Fibroblast of mammary gland (primary cell): Measurements from ENCODE around the gene STXBP6.
"Not testable (repeated sequence)": the region's sequence is repeated elsewhere in the genome, so short reads cannot be mapped to it uniquely, and the experiment has no call there.

ENCODE experiments used
- DNase-seq: peaks from one replicate; pipeline ENCODE4 v3.0.0-alpha.2; 2010; ENCODE audit warnings: low read depth
- H3K4me3 ChIP-seq: 2 replicates; pipeline ENCODE4 v1.5.1; 2011; ENCODE audit warnings: low read depth, mild to moderate bottlenecking, low read length, moderate library complexity; ENCODE audit not compliant: control insufficient read depth
- CTCF ChIP-seq: conservative IDR thresholded peaks from 2 replicates; pipeline ENCODE4 v1.5.1; 2011; ENCODE audit warnings: low read depth, low read length, inconsistent platforms; ENCODE audit not compliant: control insufficient read depth, insufficient read depth

Gene STXBP6

DNA sequence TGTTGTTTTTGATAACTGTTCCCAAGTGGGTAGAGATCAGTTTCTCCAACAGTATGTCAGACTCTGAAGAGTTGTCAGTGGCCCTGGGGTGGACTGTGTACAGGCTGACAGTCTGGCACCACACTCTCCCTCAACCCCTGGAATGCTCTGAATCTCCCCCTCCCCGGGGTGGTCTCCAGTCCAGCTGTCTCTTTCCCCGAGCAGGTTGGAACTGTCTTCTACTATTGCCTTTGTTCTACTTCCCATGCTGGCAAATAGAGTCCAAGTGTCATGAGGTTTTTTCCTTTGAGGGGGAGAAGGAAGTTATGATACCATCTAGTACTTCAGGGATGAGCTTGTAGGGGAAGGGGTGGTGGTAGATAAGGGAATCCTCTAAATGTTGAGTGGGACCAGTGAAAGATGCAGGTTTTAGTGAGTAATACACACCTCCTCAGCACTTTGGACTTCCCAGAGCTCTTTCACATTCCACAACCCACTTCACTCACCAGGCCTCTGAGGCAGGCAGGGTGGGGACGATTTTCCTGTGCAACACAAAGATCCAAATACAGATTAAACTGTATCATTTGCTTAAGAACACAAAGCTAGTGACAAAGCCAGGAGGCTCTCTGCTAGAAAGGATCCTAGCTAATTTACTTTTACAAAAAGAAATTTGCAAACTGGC, 245.3 kb downstream of the STXBP6 start:
- no peak for DNase-seq
- H3K4me3 ChIP-seq: no peak overlapping the region
- no peak for TF ChIP-seq CTCF

DNA sequence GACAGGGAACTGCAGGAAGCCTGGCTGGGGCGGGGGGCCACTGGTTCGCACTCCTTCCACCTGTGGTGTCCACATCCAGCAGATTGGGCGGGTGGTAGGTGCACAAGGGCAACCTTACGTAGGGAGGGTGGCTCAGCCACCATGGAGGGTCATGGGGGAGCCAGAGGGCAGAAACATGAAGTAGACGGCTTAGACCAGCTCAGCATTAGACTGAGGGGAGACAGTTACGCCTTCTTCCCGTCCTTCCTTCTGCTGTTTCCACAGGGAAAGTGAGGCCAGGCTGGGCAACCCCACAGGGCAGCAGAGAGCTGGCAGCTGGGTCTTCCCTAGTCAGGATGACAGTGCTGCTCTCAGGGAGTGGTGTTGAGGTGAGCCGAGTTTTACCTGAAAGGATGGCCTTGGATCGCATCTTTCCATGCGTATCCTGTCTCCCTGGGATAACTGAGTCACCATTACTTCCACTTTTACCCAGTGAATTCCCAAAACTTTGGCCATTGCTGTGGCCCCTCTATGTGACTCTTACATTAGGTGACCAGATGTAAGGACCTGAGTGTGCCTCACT, 245.9 kb downstream of the STXBP6 start:
- H3K4me3 ChIP-seq: no peak overlapping the region
- no peak for TF ChIP-seq CTCF
- DNase-seq: no peak

- not testable (repeated sequence) for DNase-seq, H3K4me3 ChIP-seq
Measured at GRCh38 chr14:24803426-24803825, 246.5 kb downstream of the STXBP6 start.

DNA sequence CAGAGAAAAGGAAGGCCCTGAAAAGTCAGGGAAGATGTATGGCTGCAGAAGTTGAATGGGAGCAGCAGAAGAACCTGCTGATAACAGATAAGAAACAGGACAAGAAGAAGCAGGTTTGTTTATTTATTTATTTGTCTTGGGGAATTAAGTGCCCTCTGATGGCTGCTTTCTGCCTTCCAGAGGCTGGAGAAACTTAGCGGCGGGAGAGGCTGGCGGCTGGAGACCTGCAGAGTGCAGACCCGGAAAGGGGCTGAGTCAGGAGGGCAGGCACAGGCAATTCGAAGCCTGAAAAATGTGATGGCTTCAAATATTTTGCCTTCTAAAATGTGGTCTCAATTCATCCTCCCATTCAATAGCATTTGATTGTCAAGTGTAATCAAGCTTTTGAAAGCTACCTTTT, 247.7 kb downstream of the STXBP6 start:
- no peak for TF ChIP-seq CTCF
- no peak overlapping the region for H3K4me3 ChIP-seq
- no peak for DNase-seq

- TF ChIP-seq CTCF: no peak
- no peak for DNase-seq
- H3K4me3 ChIP-seq: no peak overlapping the region
Measured at GRCh38 chr14:24801024-24801423, 248.9 kb downstream of the STXBP6 start.

GRCh38 chr14:24798911-24799462, 251.0 kb downstream of the STXBP6 start:
- H3K4me3 ChIP-seq: no peak overlapping the region
- no peak for DNase-seq
- no peak for TF ChIP-seq CTCF

DNA sequence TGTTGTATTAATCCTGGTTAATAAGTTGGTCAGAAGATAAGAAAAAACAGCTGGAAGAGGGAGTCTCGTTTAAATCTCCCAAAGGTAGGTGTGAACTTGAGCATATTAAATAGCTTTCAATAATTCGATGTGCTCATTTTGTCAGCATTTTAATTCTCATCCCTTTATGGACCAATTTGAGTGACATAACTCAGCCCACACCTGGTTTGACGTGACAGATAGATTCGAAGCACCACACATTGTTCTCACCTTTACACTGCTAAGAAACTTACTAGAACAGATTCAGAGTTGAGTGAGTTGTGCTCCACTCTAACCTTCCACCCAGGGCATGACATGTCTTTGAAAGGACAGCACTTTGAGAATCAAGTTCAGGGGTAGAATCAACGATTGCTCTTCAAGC, 254.5 kb downstream of the STXBP6 start:
- no peak for DNase-seq

More for the DNA sequence above, 254.5 kb downstream of the STXBP6 start:
- no peak for TF ChIP-seq CTCF
- no peak overlapping the region for H3K4me3 ChIP-seq
